HG02642 (cell line): Measurements from ENCODE around the gene FLACC1.
"Not testable (repeated sequence)": the region's sequence is repeated elsewhere in the genome, so short reads cannot be mapped to it uniquely, and the experiment has no call there.

Source experiments
- ATAC-seq: cut with Tn5 transposase; IDR thresholded peaks from one replicate; pipeline ENCODE4 v1.9.1; 2021; ENCODE audit warnings: mild to moderate bottlenecking; ENCODE audit not compliant: unreplicated experiment, poor library complexity

Gene FLACC1

GRCh38 chr2:201257956-201258665, 99.0 kb downstream of the FLACC1 start:
- ATAC-seq: peak; percentile 75

- peak; percentile 59 for ATAC-seq
Measured at GRCh38 chr2:201257381-201257955, 99.7 kb downstream of the FLACC1 start.

GRCh38 chr2:201256082-201256481, 101.1 kb downstream of the FLACC1 start:
- ATAC-seq: no peak

GRCh38 chr2:201255408-201256033, 101.6 kb downstream of the FLACC1 start:
- no peak for ATAC-seq

GRCh38 chr2:201254081-201254730, 102.9 kb downstream of the FLACC1 start:
- ATAC-seq: no peak

- no peak for ATAC-seq
Measured at GRCh38 chr2:201250741-201251140, 106.4 kb downstream of the FLACC1 start.

GRCh38 chr2:201249889-201250288, 107.3 kb downstream of the FLACC1 start:
- no peak for ATAC-seq

GRCh38 chr2:201248288-201248844, 108.8 kb downstream of the FLACC1 start:
- ATAC-seq: no peak

GRCh38 chr2:201246280-201246679, 110.9 kb downstream of the FLACC1 start:
- ATAC-seq: no peak

- ATAC-seq: no peak
Measured at GRCh38 chr2:201244829-201245228, 112.3 kb downstream of the FLACC1 start.

GRCh38 chr2:201242571-201243277, 114.4 kb downstream of the FLACC1 start:
- ATAC-seq: no peak

- not testable (repeated sequence) for ATAC-seq
Measured at GRCh38 chr2:201239167-201239935, 117.8 kb downstream of the FLACC1 start.
